SW 1271 (cell line): ENCODE data around the gene MTHFD1.

Experiments used
- DNase-seq, 2 experiments: peaks; one replicate each; lab custom pipeline; 2025; lab: John Stamatoyannopoulos, UW

The MTHFD1 gene

GRCh38 chr14:64447876-64448670 lies 59.9 kb downstream of the MTHFD1 start:
- DNase-seq: no peak

GRCh38 chr14:64450255-64450654 lies 62.1 kb downstream of the MTHFD1 start:
- DNase-seq: no peak

DNA sequence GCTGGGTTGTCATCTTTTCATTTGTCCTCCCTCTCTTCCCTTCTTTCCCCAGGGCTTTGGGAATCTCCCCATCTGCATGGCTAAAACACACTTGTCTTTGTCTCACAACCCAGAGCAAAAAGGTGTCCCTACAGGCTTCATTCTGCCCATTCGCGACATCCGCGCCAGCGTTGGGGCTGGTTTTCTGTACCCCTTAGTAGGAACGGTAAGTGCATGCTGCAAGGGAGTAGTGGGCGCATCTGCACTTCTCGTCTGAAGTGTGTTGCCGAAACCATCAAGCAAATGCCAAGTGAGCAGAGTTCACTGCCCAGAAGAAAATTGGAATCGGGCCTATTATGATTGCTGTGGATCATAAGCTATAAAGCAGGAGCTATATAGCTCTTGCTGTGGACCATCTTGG lies 66.5 kb downstream of the MTHFD1 start:
- DNase-seq: no peak

- no peak for DNase-seq
Measured at GRCh38 chr14:64459405-64460136, 71.4 kb downstream of the MTHFD1 start.

DNA sequence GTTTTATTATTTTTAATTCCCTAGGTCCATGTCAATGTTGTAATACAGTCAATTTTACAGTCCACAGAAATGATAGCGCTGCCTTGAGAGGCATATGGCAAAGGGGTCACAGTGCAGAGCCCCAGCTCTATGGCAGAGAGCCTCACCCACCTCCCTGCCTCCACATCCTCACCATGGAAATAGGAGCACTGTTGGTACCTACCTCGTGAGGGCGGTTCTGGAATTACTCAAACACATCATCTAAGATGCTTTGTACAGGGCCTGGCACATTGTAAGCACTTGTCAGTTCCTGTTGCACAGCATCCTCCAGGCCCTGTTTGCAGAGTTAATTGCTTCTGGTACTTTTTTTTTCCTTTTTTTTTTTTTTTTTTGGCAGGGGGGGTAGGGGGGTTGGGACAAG lies 73.1 kb downstream of the MTHFD1 start:
- no peak for DNase-seq

- no peak for DNase-seq
Measured at GRCh38 chr14:64463195-64463594, 75.0 kb downstream of the MTHFD1 start.

DNA sequence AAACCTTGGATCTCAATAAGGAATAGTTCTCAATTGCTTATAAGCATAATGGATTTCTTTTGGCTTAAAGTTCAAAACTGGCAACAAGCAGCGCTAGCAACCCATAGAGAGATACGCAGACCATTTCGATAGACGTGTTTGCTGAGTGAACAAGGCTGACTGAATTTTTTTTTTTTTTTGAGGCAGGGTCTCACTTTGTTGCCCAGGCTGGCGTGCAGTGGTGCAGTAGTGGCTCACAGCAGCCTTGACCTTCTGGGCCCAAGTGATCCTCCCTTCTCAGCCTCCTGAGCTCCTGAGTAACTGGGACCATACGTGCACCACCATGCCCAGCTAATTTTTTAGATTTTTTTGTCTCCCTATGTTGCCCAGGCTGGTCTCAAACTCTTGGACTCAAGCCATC lies 75.7 kb downstream of the MTHFD1 start:
- no peak for DNase-seq

- no peak for DNase-seq
Measured at GRCh38 chr14:64464651-64465050, 76.5 kb downstream of the MTHFD1 start.

DNA sequence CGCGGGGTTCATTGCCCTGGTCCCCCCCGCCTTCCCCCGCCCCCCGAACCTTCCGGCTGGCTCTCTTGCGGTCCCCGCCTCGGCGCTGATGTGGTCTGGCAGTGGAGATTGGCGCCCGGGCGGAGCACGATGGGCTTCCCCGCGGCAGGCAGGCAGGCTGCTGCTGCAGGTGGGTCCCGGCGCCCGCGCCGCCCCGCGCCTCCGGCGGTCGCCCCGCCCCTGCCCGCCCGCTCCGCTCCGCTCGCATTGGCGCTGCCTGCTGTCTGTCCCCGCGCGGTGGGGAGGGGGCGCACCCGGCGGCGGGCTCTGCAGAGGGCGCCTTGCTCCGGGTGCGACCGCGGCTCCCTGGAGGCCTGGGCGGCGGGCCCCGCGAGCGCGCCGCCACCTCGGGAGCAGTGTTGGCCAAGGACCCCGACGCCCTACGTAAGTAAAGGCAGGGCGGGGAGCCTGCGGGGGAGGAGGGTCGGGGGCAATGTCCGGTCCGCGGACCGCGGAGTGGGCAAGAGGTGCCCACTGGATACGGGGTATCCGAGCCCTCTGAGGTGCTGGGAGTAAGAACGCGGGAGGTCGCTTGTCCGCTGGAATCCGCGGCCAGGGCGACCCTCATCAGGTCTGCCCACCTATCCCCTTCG lies 77.2 kb downstream of the MTHFD1 start, which contains the start of gene AKAP5:
AKAP5 (plus strand) TSS at position 309 of the 632 bp plus-strand sequence. CDS start 2,896 bp downstream, outside the sequence.
- DNase-seq: no peak

DNA sequence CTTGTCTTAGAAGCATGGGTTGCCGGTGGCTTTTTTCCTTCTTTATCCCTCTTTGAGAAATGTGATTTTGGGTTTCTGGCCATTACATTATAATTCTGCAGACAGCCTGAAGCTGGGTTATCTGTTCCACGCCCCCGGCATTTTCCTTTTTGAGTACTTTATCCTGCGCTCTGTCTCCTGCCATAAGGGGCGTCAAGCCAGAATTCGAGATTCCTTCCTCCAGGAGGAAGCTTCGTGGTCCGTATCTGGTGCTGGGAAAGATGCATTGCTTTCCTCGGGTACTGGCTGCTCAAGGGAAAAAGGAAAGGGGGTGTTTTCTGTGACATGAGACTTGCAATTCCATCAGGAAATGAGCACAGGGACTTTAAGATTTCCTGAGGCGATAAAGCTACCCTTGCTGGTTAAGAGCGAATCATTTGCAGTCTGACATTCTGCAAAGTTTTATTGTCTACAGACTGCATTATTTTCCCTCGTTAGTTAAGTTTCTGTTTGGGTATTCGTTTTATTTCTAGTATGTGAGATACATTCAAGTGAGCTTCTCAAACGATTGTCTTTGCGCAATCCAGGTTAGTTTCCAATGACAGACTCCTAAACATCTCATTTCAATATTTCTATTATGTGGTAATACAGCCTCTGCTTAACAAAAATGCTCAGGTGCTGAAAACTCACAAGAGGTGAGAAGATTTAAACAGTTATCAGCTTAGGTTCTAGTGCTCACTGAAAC lies 77.8 kb downstream of the MTHFD1 start:
- peak in 1 of 2 experiments; percentile 28 for DNase-seq

DNA sequence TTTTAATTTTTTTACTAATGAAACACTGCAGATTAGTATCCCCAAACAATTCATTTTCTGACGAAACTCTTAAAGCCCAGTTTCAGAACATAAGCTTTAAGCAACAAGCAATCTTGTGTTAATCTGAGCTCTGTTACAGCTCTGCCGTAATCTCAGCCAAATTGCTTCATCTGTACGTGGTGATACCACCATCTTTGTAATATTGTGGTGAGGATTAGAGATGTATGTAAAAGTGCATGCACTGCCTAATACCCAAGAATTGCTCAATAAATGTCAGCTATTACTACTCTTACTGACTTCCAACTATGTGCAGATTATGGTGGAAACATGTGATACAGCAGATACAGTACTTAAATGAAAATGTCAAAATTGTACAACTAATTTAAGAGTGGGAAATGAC lies 78.9 kb downstream of the MTHFD1 start:
- DNase-seq: no peak

GRCh38 chr14:64467566-64467965 lies 79.4 kb downstream of the MTHFD1 start:
- no peak for DNase-seq

DNA sequence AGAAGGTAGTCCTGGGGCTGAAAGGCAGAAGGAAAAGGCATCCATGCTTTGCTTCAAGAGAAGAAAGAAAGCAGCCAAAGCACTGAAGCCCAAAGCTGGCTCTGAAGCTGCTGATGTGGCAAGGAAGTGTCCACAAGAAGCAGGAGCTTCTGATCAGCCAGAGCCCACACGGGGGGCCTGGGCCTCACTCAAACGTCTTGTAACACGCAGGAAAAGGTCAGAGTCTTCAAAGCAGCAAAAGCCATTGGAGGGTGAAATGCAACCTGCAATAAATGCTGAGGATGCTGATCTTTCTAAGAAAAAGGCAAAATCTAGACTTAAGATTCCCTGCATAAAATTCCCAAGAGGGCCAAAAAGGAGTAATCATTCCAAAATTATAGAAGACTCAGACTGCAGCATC lies 80.3 kb downstream of the MTHFD1 start:
- DNase-seq: no peak

- DNase-seq: no peak
Measured at GRCh38 chr14:64474041-64474440, 85.9 kb downstream of the MTHFD1 start.

DNA sequence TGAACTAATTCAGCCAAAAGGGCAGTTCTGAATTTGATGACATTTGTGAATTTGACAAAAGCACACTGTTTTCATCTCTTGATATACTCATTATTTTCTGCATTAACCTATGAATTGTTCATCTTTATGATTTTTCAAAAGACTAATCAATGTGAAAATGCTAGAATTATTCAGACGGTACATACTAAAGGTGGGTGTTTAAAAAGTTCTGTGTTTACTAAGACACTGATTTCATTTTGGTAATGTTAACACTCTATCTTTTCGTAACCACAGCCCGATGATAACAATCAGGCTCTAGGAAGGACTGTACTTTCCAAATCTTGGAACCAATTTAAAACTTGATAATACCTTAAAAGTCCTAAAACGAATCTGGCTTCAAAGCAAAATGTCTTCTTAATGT lies 86.5 kb downstream of the MTHFD1 start:
- no peak for DNase-seq

DNA sequence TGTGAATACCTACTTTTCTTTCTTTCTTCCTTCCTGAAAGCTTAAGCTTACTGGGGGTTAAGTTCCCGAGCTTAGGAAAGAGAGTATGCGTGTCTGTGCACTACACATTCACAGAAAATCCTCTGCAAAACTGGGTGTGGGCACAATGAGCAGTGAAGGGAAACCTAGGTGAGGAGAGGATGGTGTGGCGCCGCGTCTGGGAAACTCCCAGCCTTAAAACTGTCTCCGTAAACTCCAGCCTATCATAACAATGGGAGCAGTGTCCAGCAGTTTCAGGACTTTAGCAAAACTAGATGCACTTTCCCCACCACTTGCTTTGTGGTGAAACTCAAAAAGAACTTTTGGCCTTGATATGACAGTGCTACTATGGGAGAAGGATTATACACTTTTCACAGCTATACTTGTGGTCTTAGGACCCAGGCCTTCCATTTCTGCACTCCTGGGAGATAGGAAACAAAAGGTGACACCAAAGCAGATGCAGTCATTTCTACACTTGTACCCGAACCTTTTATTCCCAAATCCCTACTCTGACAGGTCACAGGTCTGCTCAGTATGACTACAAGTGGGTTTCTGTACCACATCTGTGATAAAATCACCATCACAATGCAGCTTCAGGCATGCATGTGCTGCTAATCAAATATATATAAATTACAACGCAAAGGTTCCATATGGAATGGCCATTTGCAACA lies 87.6 kb downstream of the MTHFD1 start:
- no peak for DNase-seq

DNA sequence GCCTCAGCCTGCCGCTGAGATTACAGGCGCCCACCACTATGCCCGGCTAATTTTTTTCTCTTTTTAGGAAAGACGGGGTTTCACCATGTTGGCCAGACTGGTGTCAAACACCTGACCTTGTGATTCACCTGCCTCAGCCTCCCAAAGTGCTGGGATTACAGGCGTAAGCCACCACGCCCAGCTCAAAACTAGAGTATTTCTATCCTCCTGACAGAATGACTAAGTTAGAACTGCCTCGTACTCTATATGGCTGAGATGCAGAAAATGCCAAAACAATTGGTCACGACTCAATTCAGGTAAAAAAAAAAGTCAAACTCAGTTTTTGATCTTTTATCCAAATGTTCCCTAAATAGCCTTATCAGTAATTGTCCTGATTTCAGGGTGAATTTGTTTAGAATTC lies 88.3 kb downstream of the MTHFD1 start:
- DNase-seq: no peak

GRCh38 chr14:64478634-64479250 lies 90.6 kb downstream of the MTHFD1 start:
- peak in 1 of 2 experiments; percentile 14 for DNase-seq

- DNase-seq: no peak
Measured at GRCh38 chr14:64488590-64489099, 100.5 kb downstream of the MTHFD1 start.

DNA sequence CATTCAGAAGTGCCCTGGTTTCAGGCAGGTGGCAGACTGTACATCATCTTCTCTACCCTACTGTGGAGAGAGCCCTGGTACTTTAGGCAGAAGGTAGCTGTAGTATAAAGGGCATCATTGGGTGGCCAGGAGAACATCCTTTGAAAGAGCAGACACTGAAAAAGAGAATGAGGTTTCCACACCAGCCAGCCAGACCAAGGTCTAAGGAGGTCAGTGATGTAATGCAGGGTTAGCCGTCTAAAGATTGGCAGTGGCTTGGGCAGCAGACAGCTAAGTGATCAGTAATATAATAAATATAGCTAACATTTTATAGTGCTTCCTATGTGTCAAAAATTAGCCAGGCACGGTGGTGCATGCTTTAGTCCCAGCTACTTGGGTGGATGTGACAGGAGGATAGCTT lies 103.5 kb downstream of the MTHFD1 start:
- no peak for DNase-seq

DNA sequence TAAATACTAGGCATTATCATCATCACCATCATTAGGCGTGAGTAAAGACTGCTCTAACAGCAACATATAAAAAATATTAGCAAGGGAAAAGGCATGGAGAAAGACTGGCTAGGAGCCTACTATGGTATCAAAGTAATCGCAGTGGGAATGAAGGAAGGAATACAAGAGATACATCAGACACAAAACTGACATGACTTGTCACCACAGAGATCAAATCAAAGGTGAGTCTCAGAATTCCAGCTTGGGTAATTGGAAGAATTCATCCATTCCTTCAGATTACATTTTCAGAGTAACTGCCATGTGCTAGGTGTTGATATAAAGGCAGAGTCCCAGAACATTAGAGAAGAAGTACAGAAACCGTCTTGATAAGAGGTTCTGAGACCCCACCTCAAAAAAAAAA lies 105.3 kb downstream of the MTHFD1 start:
- no peak for DNase-seq
